LNCAP (cell line): ENCODE measurements around the gene FTO.

Experiments used
- TF ChIP-seq, protein P1 (sequence below): fragments of 450-650 bp; IDR thresholded peaks from 2 replicates; pipeline ENCODE4 v1.5.1; 2017; ENCODE audit warnings: mild to moderate bottlenecking

The FTO gene

DNA sequence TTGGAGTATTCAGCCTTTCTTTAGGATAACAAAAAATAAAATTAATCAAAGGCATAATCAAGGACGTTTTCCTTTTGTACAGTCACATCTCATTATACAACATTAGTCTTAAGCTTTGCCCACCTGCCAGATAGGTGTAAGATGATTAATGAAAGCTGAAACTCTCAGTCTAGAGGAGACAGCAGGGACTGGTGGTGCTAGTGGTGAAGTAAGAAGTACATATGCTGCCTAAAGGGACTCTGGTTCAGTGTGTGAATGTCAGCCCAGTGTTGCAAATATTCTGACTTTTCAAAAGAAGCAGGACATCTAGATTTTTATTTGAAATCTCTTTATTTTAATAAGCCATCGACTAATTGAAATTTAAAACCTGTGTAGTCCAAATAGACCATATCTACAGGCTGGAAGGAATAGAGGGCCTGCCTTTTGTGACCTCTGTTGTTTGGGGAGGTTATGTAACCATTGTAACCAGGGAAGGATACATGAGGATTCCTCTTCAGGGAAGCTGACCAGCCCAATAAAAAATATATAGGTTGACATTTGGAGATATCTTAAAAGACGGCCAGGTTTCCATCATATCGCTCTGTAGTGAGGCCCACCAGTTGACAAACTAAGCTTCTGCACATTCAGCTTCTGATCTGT lies 54.1 kb downstream of the FTO start:
- TF ChIP-seq, protein P1, sequence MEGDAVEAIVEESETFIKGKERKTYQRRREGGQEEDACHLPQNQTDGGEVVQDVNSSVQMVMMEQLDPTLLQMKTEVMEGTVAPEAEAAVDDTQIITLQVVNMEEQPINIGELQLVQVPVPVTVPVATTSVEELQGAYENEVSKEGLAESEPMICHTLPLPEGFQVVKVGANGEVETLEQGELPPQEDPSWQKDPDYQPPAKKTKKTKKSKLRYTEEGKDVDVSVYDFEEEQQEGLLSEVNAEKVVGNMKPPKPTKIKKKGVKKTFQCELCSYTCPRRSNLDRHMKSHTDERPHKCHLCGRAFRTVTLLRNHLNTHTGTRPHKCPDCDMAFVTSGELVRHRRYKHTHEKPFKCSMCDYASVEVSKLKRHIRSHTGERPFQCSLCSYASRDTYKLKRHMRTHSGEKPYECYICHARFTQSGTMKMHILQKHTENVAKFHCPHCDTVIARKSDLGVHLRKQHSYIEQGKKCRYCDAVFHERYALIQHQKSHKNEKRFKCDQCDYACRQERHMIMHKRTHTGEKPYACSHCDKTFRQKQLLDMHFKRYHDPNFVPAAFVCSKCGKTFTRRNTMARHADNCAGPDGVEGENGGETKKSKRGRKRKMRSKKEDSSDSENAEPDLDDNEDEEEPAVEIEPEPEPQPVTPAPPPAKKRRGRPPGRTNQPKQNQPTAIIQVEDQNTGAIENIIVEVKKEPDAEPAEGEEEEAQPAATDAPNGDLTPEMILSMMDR: no peak

DNA sequence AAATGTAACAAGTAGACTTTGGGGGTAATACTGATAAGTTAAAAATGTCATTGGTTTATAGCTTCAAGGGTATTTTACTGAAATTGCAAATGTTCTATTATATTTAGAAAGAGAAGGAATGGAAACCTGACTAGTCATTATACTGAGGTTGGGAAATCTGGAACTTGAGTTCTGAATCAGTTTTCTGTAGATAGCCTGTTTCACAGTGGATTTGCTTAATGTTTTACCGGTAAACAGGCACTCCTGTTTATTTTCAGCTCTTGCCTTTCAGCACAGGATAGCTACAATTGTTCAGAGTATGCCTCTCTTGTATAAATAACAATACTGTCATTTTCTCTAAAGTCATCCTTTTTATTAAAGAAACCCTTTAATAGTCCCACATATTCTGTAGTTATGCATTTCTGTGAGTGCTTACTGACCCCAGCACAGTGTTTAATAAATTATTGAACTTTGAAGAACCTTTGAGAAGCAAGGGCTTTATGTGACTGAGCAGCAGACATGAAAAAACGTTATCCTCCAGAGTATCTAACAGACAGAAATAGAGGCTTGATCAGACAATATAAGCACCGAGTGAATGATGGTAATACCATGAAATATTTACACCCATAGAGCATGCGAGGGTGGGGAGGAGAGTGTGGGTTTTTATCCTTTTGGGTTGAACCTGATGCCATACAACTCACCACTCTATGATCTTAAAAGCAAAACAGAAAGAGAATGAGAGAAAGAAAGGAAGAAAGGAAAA lies 58.2 kb downstream of the FTO start:
- TF ChIP-seq, protein P1: no peak

DNA sequence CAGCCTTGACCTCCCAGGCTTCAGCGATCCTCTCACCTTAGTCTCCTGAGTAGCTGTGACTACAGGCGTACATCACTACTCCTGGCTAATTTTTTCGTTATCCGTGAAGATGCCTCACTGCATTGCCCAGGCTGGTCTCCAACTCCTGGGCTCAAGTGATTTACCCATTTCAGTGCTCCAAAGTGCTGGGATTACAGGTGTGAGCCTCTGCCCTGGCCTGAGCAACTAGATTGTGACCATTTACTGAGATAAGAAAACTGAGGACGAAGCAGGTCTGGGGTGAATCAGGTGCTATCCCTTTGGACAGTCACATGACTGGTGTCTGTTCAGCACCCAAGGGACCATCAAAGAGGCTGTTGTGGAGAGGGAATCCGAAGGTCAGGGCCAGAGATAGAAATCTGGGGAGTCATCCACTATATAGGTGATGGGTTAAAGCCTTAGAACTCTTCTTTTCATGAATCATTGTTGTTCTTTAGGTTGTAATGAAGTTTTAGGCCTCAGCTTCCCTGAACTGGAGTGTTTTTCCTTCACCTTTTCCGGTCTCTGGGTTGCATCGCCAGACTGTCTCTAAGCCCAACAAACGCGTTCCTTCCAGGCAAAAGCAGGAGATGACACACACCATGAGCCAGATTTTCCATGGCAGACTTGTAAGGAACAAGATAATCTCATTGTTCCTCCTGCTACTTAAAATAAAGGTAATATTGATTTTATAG lies 62.5 kb downstream of the FTO start:
- TF ChIP-seq, protein P1: no peak

DNA sequence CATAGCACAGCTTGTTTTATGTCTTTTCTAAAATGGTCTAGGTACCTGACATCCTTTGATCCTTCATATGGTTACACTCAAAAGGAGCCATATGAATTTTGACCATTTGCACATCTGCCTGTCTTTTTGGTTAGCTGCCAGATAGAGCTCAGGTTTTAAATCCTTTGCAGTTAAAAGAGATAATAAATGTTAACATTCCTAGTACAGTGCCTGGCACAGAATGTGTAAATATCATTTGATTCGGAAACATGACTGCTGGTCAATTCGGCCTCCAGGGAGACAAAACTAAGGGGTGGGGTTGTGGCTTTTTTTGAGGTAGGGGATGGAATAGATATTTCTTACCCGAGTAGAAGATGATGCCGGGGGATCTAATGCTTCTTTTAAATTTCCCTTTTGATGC lies 64.2 kb downstream of the FTO start:
- TF ChIP-seq, protein P1: no peak

DNA sequence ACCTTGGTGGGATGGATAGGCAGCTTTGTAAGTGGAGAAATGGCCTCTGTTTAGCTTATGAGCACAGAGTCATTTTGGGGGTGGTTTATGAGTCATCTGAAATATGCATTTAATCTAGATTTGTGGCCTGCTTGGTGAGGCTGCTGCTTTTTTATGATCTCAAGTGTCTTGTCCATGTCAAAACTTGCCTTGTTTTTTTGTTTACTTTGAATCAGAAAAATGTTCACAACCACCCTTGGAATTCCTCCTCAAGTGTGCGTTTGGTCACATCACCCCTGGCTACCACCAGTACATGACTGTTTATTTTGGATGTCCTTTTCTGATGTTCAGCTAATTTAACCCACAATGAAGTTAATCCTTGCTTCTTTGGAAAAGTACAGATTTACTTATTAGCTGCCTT lies 64.6 kb downstream of the FTO start:
- TF ChIP-seq, protein P1: no peak

DNA sequence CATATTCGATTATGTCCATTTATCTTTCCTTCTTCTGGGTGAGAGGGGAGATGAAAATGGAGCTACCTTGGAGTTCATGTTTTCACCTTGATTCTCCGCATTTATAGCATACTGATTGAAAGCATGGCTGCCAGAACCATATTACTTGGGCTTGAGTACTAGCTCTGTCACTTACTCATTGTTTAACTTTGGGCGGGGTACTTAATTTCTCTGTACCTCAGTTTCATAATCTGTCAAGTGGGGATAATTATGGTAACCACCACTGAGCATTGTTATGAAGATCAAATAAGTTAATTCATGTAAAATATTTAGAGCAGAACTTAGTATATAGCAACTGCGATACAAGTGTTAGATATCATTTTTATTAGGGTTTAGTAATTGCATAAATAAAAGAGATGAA lies 65.2 kb downstream of the FTO start:
- TF ChIP-seq, protein P1: no peak

DNA sequence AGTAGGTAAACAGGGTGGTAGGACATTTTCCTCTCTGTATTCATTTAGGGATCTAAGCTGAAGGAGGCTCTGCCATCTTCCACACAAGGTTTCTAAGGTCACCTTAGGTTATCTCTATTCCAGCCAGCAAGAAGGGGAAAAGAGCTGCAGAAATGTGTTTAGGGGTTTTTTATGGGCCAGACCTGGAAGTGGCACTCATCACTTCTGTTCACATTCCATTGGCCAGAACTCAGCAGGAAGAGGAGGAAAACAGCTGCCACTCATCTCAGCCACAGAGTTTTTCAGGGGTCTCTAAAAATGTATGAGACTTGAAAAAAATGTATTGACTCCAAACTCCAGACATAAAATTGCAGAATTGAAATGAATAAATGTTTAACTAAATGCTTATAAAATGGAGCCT lies 65.8 kb downstream of the FTO start:
- TF ChIP-seq, protein P1: no peak
